ENCODE data around the gene TMSB4X.

DNA sequence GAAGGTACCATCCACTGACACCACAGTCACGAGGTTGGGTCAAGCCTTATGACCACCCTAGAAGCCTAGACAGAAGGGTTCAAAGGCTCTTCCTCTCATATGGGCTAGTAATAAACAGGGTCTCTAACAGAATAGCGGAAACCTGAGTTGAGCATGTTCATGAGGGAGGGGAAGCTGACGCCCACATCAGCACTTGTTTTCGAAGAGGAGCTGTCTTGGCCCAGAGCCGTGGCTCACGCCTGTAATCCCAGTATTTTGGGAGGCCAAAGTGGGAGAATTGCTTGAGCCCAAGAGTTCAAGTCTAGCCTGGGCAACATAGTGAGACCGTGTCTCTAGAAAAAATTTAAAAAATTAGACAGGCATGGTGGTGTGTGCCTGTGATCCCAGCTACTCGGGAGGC, 21.5 kb upstream of the TMSB4X start:
- TF ChIP-seq CTCF (IDR thresholded peaks at IDR 0.05) (no peak), POLR2AphosphoS5 (IDR thresholded peaks at IDR 0.05) (no peak), POLR2A (IDR thresholded peaks at IDR 0.05) (no peak)

Data from sigmoid colon (tissue), 4 donors.